OCI-LY7 (cell line): Measurements from ENCODE around the gene MRC1. TPM values are rescaled to one million over a fixed set of nuclear protein-coding genes. Genes with fewer than 3 reads are reported as not detected.

Source experiments
- BruUV-seq: library from RNA; stranded (reverse); fragments of 400-500 nt; replicated peaks from 2 replicates; lab custom pipeline; 2021; lab: Mats Ljungman, UMichigan
- CTCF ChIA-PET: fragments of 300-600 bp; sonication (Branson Sonifier 250); formaldehyde crosslinking; loops from one replicate; lab custom pipeline; 2022; ENCODE audit warnings: antibody characterized with exemption; ENCODE audit not compliant: unreplicated experiment; lab: Charles Lee
- POLR2A ChIA-PET: fragments of 300-600 bp; sonication (Branson Sonifier 250); formaldehyde crosslinking; loops from one replicate; lab custom pipeline; 2022; ENCODE audit warnings: antibody characterized with exemption; lab: Charles Lee
- DNase-seq: peaks from one replicate; pipeline ENCODE4 v3.0.0-alpha.2; 2015; ENCODE audit warnings: low spot score
- H2AFZ ChIP-seq: fragments of 200-600 bp; sonication (generic), shearing (Covaris generic); 2 replicates; pipeline ENCODE4 v1.6.1; 2014; ENCODE audit warnings: mild to moderate bottlenecking, antibody characterized with exemption, low read length, moderate library complexity
- H3K27ac ChIP-seq: fragments of 200-600 bp; sonication (generic); 2 replicates; pipeline ENCODE4 v1.5.1; 2014; ENCODE audit warnings: mixed run types, low read depth, mild to moderate bottlenecking, moderate library complexity, low read length, inconsistent platforms; ENCODE audit not compliant: poor library complexity, severe bottlenecking
- H3K36me3 ChIP-seq: fragments of 200-600 bp; sonication (generic); 2 replicates; pipeline ENCODE4 v1.6.1; 2014; ENCODE audit warnings: mild to moderate bottlenecking, antibody characterized with exemption, low read length, moderate library complexity, mixed read lengths; ENCODE audit not compliant: insufficient read depth
- H3K4me1 ChIP-seq: fragments of 200-600 bp; sonication (generic); 2 replicates; pipeline ENCODE4 v1.5.1; 2014; ENCODE audit warnings: mild to moderate bottlenecking, low read length; ENCODE audit not compliant: insufficient read depth, poor library complexity, severe bottlenecking
- H3K4me2 ChIP-seq: fragments of 200-600 bp; sonication (generic); 2 replicates; pipeline ENCODE4 v1.6.1; 2014; ENCODE audit warnings: mild to moderate bottlenecking, low read length
- H3K4me3 ChIP-seq: fragments of 200-600 bp; sonication (generic); 2 replicates; pipeline ENCODE4 v1.5.1; 2014; ENCODE audit warnings: mild to moderate bottlenecking, low read depth, low read length; ENCODE audit not compliant: poor library complexity, severe bottlenecking
- H3K79me2 ChIP-seq: fragments of 200-600 bp; sonication (generic); 2 replicates; pipeline ENCODE4 v1.6.1; 2016; ENCODE audit warnings: low read depth, mild to moderate bottlenecking, low read length, moderate library complexity, mixed read lengths; ENCODE audit not compliant: insufficient read depth
- H3K9me2 ChIP-seq: fragments of 200-600 bp; sonication (generic); 2 replicates; pipeline ENCODE4 v1.6.1; 2016; ENCODE audit warnings: mild to moderate bottlenecking, low read length, mixed read lengths; ENCODE audit not compliant: insufficient read depth
- H3K9me3 ChIP-seq: fragments of 200-600 bp; sonication (generic); 2 replicates; pipeline ENCODE4 v1.6.1; 2014; ENCODE audit warnings: mild to moderate bottlenecking, mixed run types, low read length, mixed read lengths
- H4K20me1 ChIP-seq: fragments of 200-600 bp; sonication (generic); 2 replicates; pipeline ENCODE4 v1.6.1; 2014; ENCODE audit warnings: mild to moderate bottlenecking, antibody characterized with exemption, low read length, moderate library complexity, mixed read lengths; ENCODE audit not compliant: insufficient read depth
- EZH2phosphoT487 ChIP-seq: fragments of 200-600 bp; sonication (generic); IDR thresholded peaks from 2 replicates; pipeline ENCODE4 v1.6.1; 2018; ENCODE audit warnings: low read depth, borderline replicate concordance, mild to moderate bottlenecking, mixed run types, antibody characterized with exemption, low read length, moderate library complexity, mixed read lengths
- intact Hi-C: fragments of 100-400 bp; cut with micrococcal nuclease; formaldehyde crosslinking; loops from one replicate; pipeline ENCODE4 v1.10.0; 2022; ENCODE audit not compliant: unreplicated experiment
- total RNA-seq, 2 experiments: library from RNA; depleted of rRNA in 1 of 2; stranded (reverse); fragments of >200 nt in 1 of 2; shearing (Covaris generic) in 1 of 2; gene quantifications; 2 replicates each; pipeline ENCODE4 v1.2.3, GENCODE V29; 2014 to 2022
- TF ChIP-seq, protein P1 (sequence below): fragments of 200-600 bp; sonication (generic); conservative IDR thresholded peaks from 2 replicates; pipeline ENCODE4 v1.5.1; 2014; ENCODE audit warnings: mild to moderate bottlenecking, antibody characterized with exemption, low read length, moderate library complexity, mixed read lengths

The MRC1 gene
- total RNA-seq, 2 experiments from 2014 or later: not detected

DNA sequence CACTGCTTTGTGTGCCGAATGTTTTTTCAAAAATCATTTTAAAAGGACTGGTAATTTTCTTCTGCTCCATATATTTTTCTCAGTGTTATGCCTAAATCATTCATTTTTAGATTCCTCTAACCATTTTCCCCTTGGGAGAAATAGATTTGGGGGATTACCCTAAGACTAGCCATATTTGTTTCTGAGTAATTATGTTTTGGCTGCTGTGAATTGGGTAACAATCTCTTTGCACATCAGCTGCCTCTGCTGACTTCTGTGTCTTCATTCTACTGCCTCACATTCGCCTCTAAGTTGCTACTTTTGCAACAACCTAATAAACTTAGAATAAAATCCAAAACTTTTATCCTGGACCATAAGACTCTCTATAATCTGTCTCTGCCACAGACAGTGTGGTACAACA lies 18.5 kb upstream of the MRC1 start:
- ChIA-PET CTCF (interaction anchor here (0.6 kb wide), 1 partner anchor 11 kb away, joined by 3 read pairs; no protein-coding TSS in a partner anchor), POLR2A (interaction anchor here (0.6 to 0.7 kb wide), 2 partner anchors 31 to 602 kb away, joined by 3 to 5 read pairs; no protein-coding TSS in a partner anchor)
- Histone ChIP-seq H3K36me3 (no peaks in the 10 kb centered on the region), H2AFZ (no peak overlapping the region), H3K9me3 (no peaks in the 10 kb centered on the region), H3K4me1 (no peaks in the 10 kb centered on the region), H3K9me2 (no peaks in the 10 kb centered on the region), H3K4me3 (no peak overlapping the region), H3K4me2 (no peak overlapping the region), H4K20me1 (no peaks in the 10 kb centered on the region), H3K79me2 (no peaks in the 10 kb centered on the region), H3K27ac (no peak overlapping the region)
- DNase-seq: no peak
- TF ChIP-seq, protein P1, sequence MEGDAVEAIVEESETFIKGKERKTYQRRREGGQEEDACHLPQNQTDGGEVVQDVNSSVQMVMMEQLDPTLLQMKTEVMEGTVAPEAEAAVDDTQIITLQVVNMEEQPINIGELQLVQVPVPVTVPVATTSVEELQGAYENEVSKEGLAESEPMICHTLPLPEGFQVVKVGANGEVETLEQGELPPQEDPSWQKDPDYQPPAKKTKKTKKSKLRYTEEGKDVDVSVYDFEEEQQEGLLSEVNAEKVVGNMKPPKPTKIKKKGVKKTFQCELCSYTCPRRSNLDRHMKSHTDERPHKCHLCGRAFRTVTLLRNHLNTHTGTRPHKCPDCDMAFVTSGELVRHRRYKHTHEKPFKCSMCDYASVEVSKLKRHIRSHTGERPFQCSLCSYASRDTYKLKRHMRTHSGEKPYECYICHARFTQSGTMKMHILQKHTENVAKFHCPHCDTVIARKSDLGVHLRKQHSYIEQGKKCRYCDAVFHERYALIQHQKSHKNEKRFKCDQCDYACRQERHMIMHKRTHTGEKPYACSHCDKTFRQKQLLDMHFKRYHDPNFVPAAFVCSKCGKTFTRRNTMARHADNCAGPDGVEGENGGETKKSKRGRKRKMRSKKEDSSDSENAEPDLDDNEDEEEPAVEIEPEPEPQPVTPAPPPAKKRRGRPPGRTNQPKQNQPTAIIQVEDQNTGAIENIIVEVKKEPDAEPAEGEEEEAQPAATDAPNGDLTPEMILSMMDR: no peak
- no peak for TF ChIP-seq EZH2phosphoT487
- BruUV-seq: no TSS peak
- intact Hi-C loops: no loop called here

DNA sequence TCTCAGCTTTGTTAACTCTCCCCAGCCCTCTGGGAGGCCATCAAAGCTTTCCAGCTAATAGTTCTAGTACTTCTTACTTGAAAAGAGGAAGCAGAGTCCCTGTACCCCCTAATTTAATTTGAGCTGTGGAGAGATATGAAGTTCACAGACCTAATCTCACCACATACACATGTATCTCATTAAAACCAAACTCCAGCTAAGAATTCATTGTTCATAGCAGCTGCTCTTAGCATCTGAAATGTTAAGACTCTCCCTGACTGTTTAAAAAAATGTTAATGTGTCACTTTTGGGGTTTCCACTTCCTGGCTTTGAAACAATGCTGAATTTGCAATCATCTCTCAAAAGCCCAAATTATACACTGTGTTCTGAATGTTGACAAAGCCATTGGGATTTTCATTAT lies 16.2 kb upstream of the MRC1 start:
- Histone ChIP-seq H3K36me3 (no peaks in the 10 kb centered on the region), H4K20me1 (no peaks in the 10 kb centered on the region), H2AFZ (no peak overlapping the region), H3K4me3 (no peak overlapping the region), H3K4me2 (no peak overlapping the region), H3K9me2 (no peaks in the 10 kb centered on the region), H3K4me1 (no peaks in the 10 kb centered on the region), H3K27ac (no peak overlapping the region), H3K79me2 (no peaks in the 10 kb centered on the region), H3K9me3 (no peaks in the 10 kb centered on the region)
- BruUV-seq: no TSS peak
- TF ChIP-seq, protein P1: no peak
- no peak for TF ChIP-seq EZH2phosphoT487
- ChIA-PET POLR2A (interaction anchor here (0.7 kb wide), 1 partner anchor 8 kb away, joined by 3 read pairs; no protein-coding TSS in a partner anchor), CTCF (no interaction called here)
- intact Hi-C loops: no loop called here
- DNase-seq: no peak

- Histone ChIP-seq H3K27ac (no peak overlapping the region), H3K4me1 (no peaks in the 10 kb centered on the region), H3K4me3 (no peak overlapping the region), H3K36me3 (no peaks in the 10 kb centered on the region), H3K9me3 (no peaks in the 10 kb centered on the region), H4K20me1 (no peaks in the 10 kb centered on the region), H3K79me2 (no peaks in the 10 kb centered on the region), H3K4me2 (no peak overlapping the region), H2AFZ (no peak overlapping the region), H3K9me2 (no peaks in the 10 kb centered on the region)
- ChIA-PET POLR2A (no interaction called here), CTCF (no interaction called here)
- DNase-seq: no peak
- no peak for TF ChIP-seq EZH2phosphoT487
- TF ChIP-seq, protein P1: no peak
- BruUV-seq: no TSS peak
- intact Hi-C loops: no loop called here
These were observed 15.1 kb upstream of the MRC1 start for GRCh38 chr10:17793823-17794644.
